ENCODE results near the gene LDB2. TPM values are rescaled to one million over a fixed set of nuclear protein-coding genes. Genes with fewer than 3 reads are reported as not detected.

Gene LDB2
- total RNA-seq, 3 donors from 2014 or later, result 34.5 to 68.8 (median 36.5) TPM

DNA sequence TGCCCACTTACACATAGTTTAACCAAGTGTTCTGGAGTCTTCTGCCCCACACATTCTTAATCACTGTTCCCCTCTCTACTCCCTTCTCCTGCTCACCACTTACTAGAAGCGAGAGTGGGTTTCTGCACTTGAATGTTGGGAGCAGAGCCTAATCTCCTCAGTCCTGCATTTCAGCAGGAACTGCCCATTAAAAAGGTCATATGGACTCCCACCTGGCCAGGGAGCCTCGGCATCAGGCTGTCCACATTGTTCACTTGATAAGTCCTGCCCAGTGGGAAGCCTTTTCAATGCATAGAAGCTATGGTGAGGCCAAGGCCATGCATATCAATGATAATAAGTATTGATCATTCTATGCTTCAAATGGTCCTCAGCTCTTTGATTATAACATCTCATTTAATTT lies 144.3 kb downstream of the LDB2 start:
- Histone ChIP-seq H3K27ac (no peak overlapping the region), H3K36me3 (no peaks in the 10 kb centered on the region), H3K9me3 (no peaks in the 10 kb centered on the region), H3K4me1 (no peaks in the 10 kb centered on the region), H3K4me3 (no peak overlapping the region), H3K27me3 (no peaks in the 10 kb centered on the region)
- TF ChIP-seq POLR2AphosphoS5 (IDR thresholded peaks at IDR 0.05) (no peak), POLR2A (IDR thresholded peaks at IDR 0.05) (no peak)
- TF ChIP-seq, protein P1, sequence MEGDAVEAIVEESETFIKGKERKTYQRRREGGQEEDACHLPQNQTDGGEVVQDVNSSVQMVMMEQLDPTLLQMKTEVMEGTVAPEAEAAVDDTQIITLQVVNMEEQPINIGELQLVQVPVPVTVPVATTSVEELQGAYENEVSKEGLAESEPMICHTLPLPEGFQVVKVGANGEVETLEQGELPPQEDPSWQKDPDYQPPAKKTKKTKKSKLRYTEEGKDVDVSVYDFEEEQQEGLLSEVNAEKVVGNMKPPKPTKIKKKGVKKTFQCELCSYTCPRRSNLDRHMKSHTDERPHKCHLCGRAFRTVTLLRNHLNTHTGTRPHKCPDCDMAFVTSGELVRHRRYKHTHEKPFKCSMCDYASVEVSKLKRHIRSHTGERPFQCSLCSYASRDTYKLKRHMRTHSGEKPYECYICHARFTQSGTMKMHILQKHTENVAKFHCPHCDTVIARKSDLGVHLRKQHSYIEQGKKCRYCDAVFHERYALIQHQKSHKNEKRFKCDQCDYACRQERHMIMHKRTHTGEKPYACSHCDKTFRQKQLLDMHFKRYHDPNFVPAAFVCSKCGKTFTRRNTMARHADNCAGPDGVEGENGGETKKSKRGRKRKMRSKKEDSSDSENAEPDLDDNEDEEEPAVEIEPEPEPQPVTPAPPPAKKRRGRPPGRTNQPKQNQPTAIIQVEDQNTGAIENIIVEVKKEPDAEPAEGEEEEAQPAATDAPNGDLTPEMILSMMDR (IDR thresholded peaks at IDR 0.05), result no peak
- intact Hi-C loops (cut with DNase I; ENCODE audit: low total_unique reads), result no loop called here
- no peak for DNase-seq (ENCODE audit: low spot score in 2 of 2)

DNA sequence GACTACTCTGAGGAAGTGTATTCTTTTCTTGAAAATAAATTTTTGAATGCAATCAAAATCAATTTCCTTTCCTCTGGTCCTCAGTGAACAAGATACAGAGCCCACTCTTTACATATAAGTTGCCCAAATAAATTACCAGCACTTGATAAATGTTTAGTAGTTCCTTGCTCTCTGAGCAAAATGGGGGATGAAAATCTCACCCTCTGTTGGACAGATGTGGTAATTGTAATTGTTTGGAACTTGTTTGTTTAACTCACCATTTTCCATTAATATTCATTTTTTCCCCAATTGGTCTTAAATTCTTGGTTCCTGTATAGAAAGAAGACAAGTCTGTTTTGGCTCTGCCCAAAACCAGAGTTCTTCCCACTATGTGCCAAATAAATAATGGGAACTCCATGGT lies 146.3 kb downstream of the LDB2 start:
- no peak overlapping the region for H3K4me3 ChIP-seq
- H3K27me3 ChIP-seq, result no peaks in the 10 kb centered on the region
- no peaks in the 10 kb centered on the region for H3K4me1 ChIP-seq
- intact Hi-C loops (cut with DNase I; ENCODE audit: low total_unique reads), result no loop called here
- no peaks in the 10 kb centered on the region for H3K9me3 ChIP-seq
- no peaks in the 10 kb centered on the region for H3K36me3 ChIP-seq
- no peak for DNase-seq (ENCODE audit: low spot score in 2 of 2)
- no peak overlapping the region for H3K27ac ChIP-seq
- TF ChIP-seq POLR2A (IDR thresholded peaks at IDR 0.05), result no peak
- TF ChIP-seq, protein P1 (IDR thresholded peaks at IDR 0.05), result no peak
- no peak for TF ChIP-seq POLR2AphosphoS5 (IDR thresholded peaks at IDR 0.05)

DNA sequence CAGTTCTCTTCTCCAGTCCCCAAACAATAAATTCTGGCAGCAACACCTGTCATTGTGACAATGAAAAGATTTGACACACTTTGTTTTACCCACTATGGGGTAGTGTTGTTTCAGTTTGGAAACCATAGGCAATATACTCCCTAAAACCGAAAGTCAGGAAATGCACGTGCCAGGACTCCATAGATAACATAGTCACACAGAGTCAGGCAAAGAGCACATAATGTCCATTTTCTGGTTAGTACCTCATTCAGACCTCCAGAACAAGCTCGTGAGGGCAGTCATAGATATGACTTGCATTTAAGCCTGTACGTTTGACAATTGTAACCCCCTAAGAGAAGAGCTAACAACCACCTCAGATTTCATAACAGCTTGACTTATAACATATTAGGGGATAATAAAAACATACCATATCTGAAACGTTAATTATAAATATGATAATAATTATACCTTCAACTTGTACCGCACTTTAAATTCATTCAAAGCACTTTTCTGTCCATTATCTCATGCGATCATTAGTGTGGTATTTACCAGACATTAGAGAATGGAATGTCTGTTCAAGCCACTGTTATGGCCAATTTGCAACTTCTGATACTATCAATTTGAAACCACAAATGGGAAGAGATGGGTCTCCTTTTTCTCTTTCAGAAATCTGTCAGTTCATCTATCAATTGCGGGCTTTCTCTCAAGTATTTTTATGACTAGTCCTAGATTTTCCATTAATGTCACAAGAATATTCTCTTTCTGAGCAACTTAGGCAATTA lies 147.4 kb downstream of the LDB2 start:
- Histone ChIP-seq H3K4me3 (no peak overlapping the region), H3K27ac (no peak overlapping the region), H3K4me1 (no peaks in the 10 kb centered on the region), H3K27me3 (no peaks in the 10 kb centered on the region), H3K9me3 (no peaks in the 10 kb centered on the region), H3K36me3 (no peaks in the 10 kb centered on the region)
- intact Hi-C loops (cut with DNase I; ENCODE audit: low total_unique reads), result no loop called here
- no peak for DNase-seq (ENCODE audit: low spot score in 2 of 2)
- no peak for TF ChIP-seq POLR2A (IDR thresholded peaks at IDR 0.05)
- TF ChIP-seq, protein P1 (IDR thresholded peaks at IDR 0.05), result no peak
- no peak for TF ChIP-seq POLR2AphosphoS5 (IDR thresholded peaks at IDR 0.05)

DNA sequence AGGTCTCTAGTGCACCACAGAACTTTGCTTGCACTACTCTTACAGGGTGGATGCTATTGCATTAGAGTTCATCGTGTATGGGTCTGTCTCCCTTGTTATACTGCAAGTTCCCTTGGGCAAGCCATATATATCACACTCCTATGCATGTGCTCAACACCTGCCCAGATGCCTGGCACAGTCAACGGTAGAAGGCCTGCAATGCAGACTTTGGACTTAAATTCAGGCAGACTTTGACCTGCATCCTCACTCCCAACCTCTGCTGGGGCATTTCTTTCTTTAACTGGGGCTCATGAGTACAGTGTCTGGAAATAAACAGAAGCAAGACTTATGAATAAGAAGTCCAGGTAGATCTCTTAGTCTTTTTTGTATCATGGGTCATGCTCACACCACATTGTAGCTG lies 148.2 kb downstream of the LDB2 start:
- DNase-seq (ENCODE audit: low spot score in 2 of 2), result no peak
- no peaks in the 10 kb centered on the region for H3K36me3 ChIP-seq
- H3K4me1 ChIP-seq, result no peaks in the 10 kb centered on the region
- H3K9me3 ChIP-seq, result no peaks in the 10 kb centered on the region
- intact Hi-C loops (cut with DNase I; ENCODE audit: low total_unique reads), result no loop called here
- no peak overlapping the region for H3K27ac ChIP-seq
- no peak overlapping the region for H3K4me3 ChIP-seq
- no peaks in the 10 kb centered on the region for H3K27me3 ChIP-seq
- TF ChIP-seq POLR2A (IDR thresholded peaks at IDR 0.05) (no peak), POLR2AphosphoS5 (IDR thresholded peaks at IDR 0.05) (no peak)
- TF ChIP-seq, protein P1 (IDR thresholded peaks at IDR 0.05), result no peak

DNA sequence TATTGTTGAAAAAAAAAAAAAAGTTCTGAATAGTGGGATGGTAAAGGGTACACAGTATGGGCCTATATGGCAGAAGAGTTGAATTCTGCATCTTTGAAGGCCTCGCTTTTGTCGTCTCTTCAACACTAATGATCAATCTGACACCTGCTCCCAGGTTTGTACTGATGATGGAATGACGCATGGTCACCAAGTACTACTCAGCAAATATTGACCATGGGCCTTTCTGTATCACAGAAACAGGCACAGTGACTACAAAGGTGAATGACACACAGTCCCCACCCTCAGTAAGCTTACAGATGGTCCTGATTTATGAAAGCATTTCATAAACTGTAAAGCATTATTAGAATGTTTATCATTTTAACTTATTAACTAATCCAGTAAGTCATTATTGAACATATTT lies 152.6 kb downstream of the LDB2 start:
- no peak overlapping the region for H3K27ac ChIP-seq
- H3K4me3 ChIP-seq, result no peak overlapping the region
- no peaks in the 10 kb centered on the region for H3K9me3 ChIP-seq
- intact Hi-C loops (cut with DNase I; ENCODE audit: low total_unique reads), result no loop called here
- H3K27me3 ChIP-seq, result no peaks in the 10 kb centered on the region
- no peaks in the 10 kb centered on the region for H3K36me3 ChIP-seq
- H3K4me1 ChIP-seq, result no peaks in the 10 kb centered on the region
- TF ChIP-seq, protein P1 (IDR thresholded peaks at IDR 0.05), result no peak
- TF ChIP-seq POLR2A (IDR thresholded peaks at IDR 0.05), result no peak
- TF ChIP-seq POLR2AphosphoS5 (IDR thresholded peaks at IDR 0.05), result no peak
- DNase-seq (ENCODE audit: low spot score in 2 of 2), result no peak

Data from breast epithelium (tissue), 4 donors.